HCT116 (cell line): ENCODE measurements around the gene MRS2. TPM values are rescaled to one million over a fixed set of nuclear protein-coding genes. Genes with fewer than 3 reads are reported as not detected.

ENCODE experiments used
- ATAC-seq: fragments of 200-7000 bp; cut with Tn5 transposase; 2 replicates; pipeline ENCODE4 v1.9.1; 2020; ENCODE audit warnings: mild to moderate bottlenecking, moderate library complexity
- BruUV-seq: library from RNA; stranded (reverse); fragments of 400-500 nt; replicated peaks from 2 replicates; lab custom pipeline; 2021; lab: Mats Ljungman, UMichigan
- CTCF ChIA-PET: fragments of 300-600 bp; sonication (Branson Sonifier 250); formaldehyde crosslinking; loops from one replicate; lab custom pipeline; 2021; ENCODE audit warnings: antibody characterized with exemption; lab: Charles Lee
- POLR2A ChIA-PET: fragments of 300-600, 350-600 bp; sonication (Branson Sonifier 250); formaldehyde crosslinking; loops from one replicate; lab custom pipeline; 2021; ENCODE audit warnings: antibody characterized with exemption; lab: Charles Lee
- RAD21 ChIA-PET, 2 experiments: fragments of 300-600 bp; sonication (Branson Sonifier 250); formaldehyde crosslinking; loops; one replicate each; lab custom pipeline; 2023; ENCODE audit warnings: low total read pairs in 2 of 2; ENCODE audit not compliant: uncharacterized antibody in 2 of 2, unreplicated experiment in 2 of 2, low non-redundant PET in 1 of 2; lab: Charles Lee
- DNase-seq: peaks from one replicate; pipeline ENCODE4 v3.0.0-alpha.2; 2010; ENCODE audit warnings: low read depth, low spot score
- H2AFZ ChIP-seq: fragments of 200-600 bp; shearing (Covaris generic), sonication (generic); 2 replicates; pipeline ENCODE4 v1.6.1; 2017; ENCODE audit warnings: low read depth, mixed run types, mixed read lengths, antibody characterized with exemption, low read length; ENCODE audit not compliant: poor library complexity, severe bottlenecking
- H3K27ac ChIP-seq: 2 replicates; pipeline ENCODE4 v1.5.1; 2012; ENCODE audit warnings: low read depth, low read length
- H3K27me3 ChIP-seq: fragments of 200-600 bp; sonication (generic); 2 replicates; pipeline ENCODE4 v1.6.1; 2016; ENCODE audit warnings: mixed run types, low read length, mixed read lengths; ENCODE audit not compliant: insufficient read depth
- H3K36me3 ChIP-seq, 2 experiments: fragments of 200-500 bp in 1 of 2; fragments of 200-600 bp in 1 of 2; sonication (Bioruptor generic) in 1 of 2; sonication (generic) in 1 of 2; 2 replicates each; pipeline versions ENCODE4 v1.5.1 to v1.6.1; 2014 to 2016; ENCODE audit warnings: low read length in 2 of 2, inconsistent platforms in 1 of 2, mixed read lengths in 1 of 2, mixed run types in 1 of 2; ENCODE audit not compliant: insufficient read depth in 2 of 2, control insufficient read depth in 1 of 2
- H3K4me1 ChIP-seq, 2 experiments: fragments of 200-600 bp in 1 of 2; sonication (generic) in 1 of 2; 2 replicates each; pipeline versions ENCODE4 v1.5.1 to v1.6.1; 2012 to 2017; ENCODE audit warnings: low read length in 2 of 2, inconsistent platforms in 1 of 2, mild to moderate bottlenecking in 1 of 2, mixed read lengths in 1 of 2, mixed run types in 1 of 2, moderate library complexity in 1 of 2; ENCODE audit not compliant: insufficient read depth in 2 of 2, control insufficient read depth in 1 of 2
- H3K4me2 ChIP-seq: fragments of 200-600 bp; sonication (generic); 2 replicates; pipeline ENCODE4 v1.6.1; 2017; ENCODE audit warnings: mixed run types, low read length, mixed read lengths
- H3K4me3 ChIP-seq, 2 experiments: fragments of 200-600 bp in 1 of 2; sonication (generic) in 1 of 2; replicated peaks in 1 of 2; 2 replicates each; pipeline ENCODE4 v1.5.1; 2011 to 2016; ENCODE audit warnings: low read length in 2 of 2, control low read depth in 1 of 2, low read depth in 1 of 2, mild to moderate bottlenecking in 1 of 2, mixed read lengths in 1 of 2, mixed run types in 1 of 2
- H3K79me2 ChIP-seq: fragments of 200-600 bp; sonication (generic); 2 replicates; pipeline ENCODE4 v1.6.1; 2017; ENCODE audit warnings: mild to moderate bottlenecking, mixed run types, low read length, moderate library complexity, mixed read lengths; ENCODE audit not compliant: insufficient read depth
- H3K9ac ChIP-seq: fragments of 200-600 bp; sonication (generic); 2 replicates; pipeline ENCODE4 v1.6.1; 2016; ENCODE audit warnings: low read length, mixed read lengths
- H3K9me2 ChIP-seq: fragments of 200-600 bp; sonication (generic), shearing (Covaris generic); 2 replicates; pipeline ENCODE4 v1.6.1; 2017; ENCODE audit warnings: mixed run types, mild to moderate bottlenecking, moderate library complexity; ENCODE audit not compliant: insufficient read depth
- H3K9me3 ChIP-seq, 2 experiments: fragments of 200-500 bp in 1 of 2; fragments of 200-600 bp in 1 of 2; sonication (Bioruptor generic) in 1 of 2; sonication (generic) in 1 of 2; 2 replicates each; pipeline ENCODE4 v1.6.1; 2014 to 2017; ENCODE audit warnings: low read length in 2 of 2, mixed read lengths in 2 of 2, inconsistent platforms in 1 of 2, low read depth in 1 of 2, mild to moderate bottlenecking in 1 of 2, mixed run types in 1 of 2, moderate library complexity in 1 of 2; ENCODE audit not compliant: control insufficient read depth in 1 of 2, insufficient read depth in 1 of 2
- H4K20me1 ChIP-seq: fragments of 200-600 bp; sonication (generic), shearing (Covaris generic); 2 replicates; pipeline ENCODE4 v1.6.1; 2017; ENCODE audit warnings: mixed run types, mild to moderate bottlenecking, moderate library complexity; ENCODE audit not compliant: insufficient read depth
- ATF3 ChIP-seq: IDR thresholded peaks from 2 replicates; pipeline ENCODE4 v1.6.1; 2012
- CBX3 ChIP-seq: IDR thresholded peaks from 2 replicates; pipeline ENCODE4 v1.6.1; 2012; ENCODE audit warnings: low read depth
- CTCF ChIP-seq, 3 experiments: fragments of 200-600 bp in 1 of 3; sonication (generic) in 1 of 3; IDR thresholded peaks in 2 of 3; conservative IDR thresholded peaks in 1 of 3; 2 replicates each; pipeline ENCODE4 v1.5.1; 2012 to 2017; ENCODE audit warnings: low read depth in 2 of 3, low read length in 2 of 3, antibody characterized with exemption in 1 of 3, borderline replicate concordance in 1 of 3, control low read depth in 1 of 3, mild to moderate bottlenecking in 1 of 3, mixed read lengths in 1 of 3, mixed run types in 1 of 3, moderate library complexity in 1 of 3; ENCODE audit not compliant: insufficient read depth in 1 of 3
- EGR1 ChIP-seq: IDR thresholded peaks from 2 replicates; pipeline ENCODE4 v1.6.1; 2012; ENCODE audit warnings: low read depth
- FOSL1 ChIP-seq: IDR thresholded peaks from 2 replicates; pipeline ENCODE4 v1.6.1; 2012; ENCODE audit warnings: low read depth
- POLR2AphosphoS5 ChIP-seq: IDR thresholded peaks from 2 replicates; pipeline ENCODE4 v1.6.1; 2011; ENCODE audit warnings: mild to moderate bottlenecking, low read depth, low read length, moderate library complexity
- REST ChIP-seq: IDR thresholded peaks from 2 replicates; pipeline ENCODE4 v1.6.1; 2012; ENCODE audit warnings: low read depth
- SIN3A ChIP-seq: IDR thresholded peaks from 2 replicates; pipeline ENCODE4 v1.6.1; 2012; ENCODE audit warnings: low read depth
- SP1 ChIP-seq: IDR thresholded peaks from 2 replicates; pipeline ENCODE4 v1.6.1; 2012; ENCODE audit warnings: low read depth
- TCF7L2 ChIP-seq: IDR thresholded peaks from 2 replicates; pipeline ENCODE4 v1.7.0; 2011; ENCODE audit warnings: borderline replicate concordance, inconsistent platforms; ENCODE audit not compliant: insufficient read depth, insufficient read length; ENCODE audit errors: extremely low read depth
- YY1 ChIP-seq: IDR thresholded peaks from 2 replicates; pipeline ENCODE4 v1.6.1; 2011; ENCODE audit warnings: low read length, low read depth, moderate library complexity, mild to moderate bottlenecking; ENCODE audit not compliant: insufficient replicate concordance; ENCODE audit errors: extremely low read depth
- ZFX ChIP-seq: fragments of 450-650 bp; IDR thresholded peaks from 2 replicates; pipeline ENCODE4 v1.6.1; 2017
- ZNF274 ChIP-seq: fragments of 200-500 bp; sonication (Bioruptor generic); IDR thresholded peaks from 2 replicates; pipeline ENCODE4 v1.6.1; 2014; ENCODE audit warnings: mild to moderate bottlenecking, low read depth, low read length, inconsistent platforms
- intact Hi-C: fragments of 100-400 bp; cut with micrococcal nuclease; formaldehyde crosslinking; loops from 2 replicates; pipeline ENCODE4 v1.10.0; 2022
- total RNA-seq: library from RNA; stranded (reverse); gene quantifications from one replicate; pipeline ENCODE4 v1.2.1, GENCODE V29; 2021; ENCODE audit not compliant: unreplicated experiment

The MRS2 gene
- total RNA-seq, 1 experiment from 2014 or later = 39.9 TPM

- no TSS peak for BruUV-seq
- TF ChIP-seq REST (no peak), SP1 (no peak), EGR1 (no peak), FOSL1 (no peak), SIN3A (no peak), ATF3 (no peak), CTCF (IDR thresholded peaks at IDR 0.05 in 2 of 3, conservative IDR thresholded peaks at IDR 0.05 in 1 of 3; ENCODE audit: borderline replicate concordance in 1 of 3, insufficient read depth in 1 of 3, low read depth in 2 of 3, low read length in 2 of 3) (no peak), ZNF274 (no peak), POLR2AphosphoS5 (no peak), ZFX (no peak), YY1 (no peak), TCF7L2 (no peak), CBX3 (no peak)
- Histone ChIP-seq H3K4me1 (no peaks in the 10 kb centered on the region), H2AFZ (no peak overlapping the region), H3K4me2 (no peak overlapping the region), H3K9me3 (no peaks in the 10 kb centered on the region), H3K9ac (no peak overlapping the region), H3K27ac (no peak overlapping the region), H3K36me3 (no peaks in the 10 kb centered on the region), H3K9me2 (no peaks in the 10 kb centered on the region), H3K4me3 (no peak overlapping the region), H3K27me3 (no peaks in the 10 kb centered on the region), H4K20me1 (no peaks in the 10 kb centered on the region), H3K79me2 (no peaks in the 10 kb centered on the region)
- DNase-seq (no peak), ATAC-seq (no peak)
- intact Hi-C loops = no loop called here
- POLR2A ChIA-PET = no interaction called here
- CTCF ChIA-PET = no interaction called here
- RAD21 ChIA-PET = no interaction called here
These were observed 34.2 kb downstream of the MRS2 start for GRCh38 chr6:24436979-24437378.
